ENCODE measurements around the gene TFAP2D.

Gene TFAP2D

DNA sequence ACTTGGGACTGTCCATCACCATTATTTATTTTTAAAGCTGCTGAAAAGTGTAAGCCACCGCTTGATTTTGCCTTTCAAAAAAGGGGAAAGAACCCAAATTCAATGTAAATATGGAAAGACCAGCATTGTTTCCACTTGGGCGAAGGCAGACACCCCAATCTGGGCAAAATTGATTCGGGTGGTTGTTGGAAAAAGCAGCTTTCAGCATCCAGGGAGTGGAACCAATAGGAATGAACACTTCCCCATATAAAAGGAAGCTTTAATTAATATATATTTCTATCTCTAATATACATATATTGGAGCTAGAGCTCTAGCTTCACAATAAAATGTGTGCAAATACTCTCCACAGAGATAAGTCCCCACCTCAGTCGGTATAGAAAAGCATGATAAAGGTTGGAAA, at the start of gene TFAP2D:
TSS of gene TFAP2D (plus strand) at position 301 of the 400 bp plus-strand sequence. CDS start 530 bp downstream, outside the sequence.
- DNase-seq, result no peak

DNA sequence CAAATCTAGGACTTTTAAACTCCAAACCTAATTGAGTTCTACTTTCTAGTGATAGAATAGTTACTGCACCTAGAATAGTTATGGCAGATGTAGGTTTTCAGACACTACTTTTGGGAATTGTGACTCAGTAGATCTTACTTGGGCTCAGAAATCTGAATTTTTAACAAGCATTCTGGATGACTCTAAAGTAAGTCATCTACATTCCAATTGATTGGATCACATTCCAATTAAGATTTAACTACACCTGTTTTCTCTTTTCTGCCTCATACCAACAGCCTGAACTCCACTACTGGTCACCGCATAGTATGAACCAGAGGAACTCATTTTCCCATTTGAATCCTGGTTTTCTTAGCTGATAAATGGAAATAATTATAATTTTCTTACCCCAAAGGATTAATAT, 49.5 kb upstream of the TFAP2D start:
- no peak for DNase-seq

DNA sequence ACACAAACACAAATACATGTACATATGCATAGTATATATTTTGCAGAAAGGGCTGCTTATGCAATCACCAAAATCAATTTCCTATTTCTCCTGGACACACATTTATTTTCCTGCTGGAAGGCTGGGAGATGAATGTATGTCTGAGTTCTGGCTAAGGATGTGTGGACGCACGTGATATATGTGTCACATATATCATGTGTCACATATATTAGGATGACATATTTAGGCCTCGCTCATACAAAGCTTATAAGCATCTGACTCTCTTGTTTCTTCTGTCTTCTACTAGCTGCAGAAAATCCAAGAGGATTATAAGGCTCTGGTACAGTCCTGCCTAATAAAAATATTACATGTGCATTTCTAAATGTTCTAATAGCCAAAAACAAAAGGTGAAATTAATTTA, 47.2 kb upstream of the TFAP2D start:
- no peak for DNase-seq

DNA sequence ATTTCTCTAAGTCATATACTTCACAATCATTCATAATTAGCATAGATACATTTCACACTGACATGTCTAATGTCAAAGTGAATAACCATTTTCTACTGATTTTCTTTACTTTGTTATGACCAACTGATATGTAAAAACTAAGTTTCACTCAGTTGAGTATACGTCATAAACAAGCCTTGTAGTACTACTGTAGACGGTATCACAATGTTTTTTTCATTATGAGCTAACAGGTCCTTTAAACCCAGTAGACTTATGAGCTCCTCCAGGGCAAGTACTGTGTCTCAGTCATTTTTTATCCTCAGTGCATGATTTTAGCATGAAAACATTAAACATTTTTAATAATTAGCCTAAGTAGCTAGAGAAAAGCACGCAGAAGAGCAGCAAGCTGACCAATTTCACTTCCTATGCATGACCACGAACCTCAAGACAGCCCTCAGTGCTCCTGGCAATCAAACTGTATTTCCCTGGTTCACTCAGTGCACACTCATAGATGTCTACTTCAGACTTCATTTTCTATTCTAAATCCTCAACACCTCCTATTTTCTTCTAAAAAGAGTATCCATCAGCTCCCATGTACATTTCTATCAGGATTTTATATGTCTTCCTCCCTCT, 32.0 kb upstream of the TFAP2D start:
- no peak for DNase-seq

DNA sequence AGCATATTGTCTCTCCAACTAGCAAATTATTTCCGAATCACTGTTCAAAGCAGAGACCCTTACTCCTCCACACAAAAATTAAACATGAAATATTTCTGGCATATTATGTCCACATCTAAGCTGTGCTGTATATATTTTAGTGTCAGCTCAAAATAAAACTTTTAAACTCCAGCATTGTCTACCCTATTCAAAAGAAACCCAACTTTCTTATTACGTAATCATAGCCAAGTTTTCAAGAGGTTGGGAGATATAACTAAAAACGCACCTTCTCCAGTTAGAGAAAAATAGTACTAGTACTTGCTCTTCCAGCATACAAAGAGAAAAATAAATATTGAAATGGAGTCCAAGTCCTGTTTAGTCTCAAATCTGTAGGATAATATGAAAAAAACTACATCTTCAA, 24.1 kb upstream of the TFAP2D start:
- DNase-seq, result no peak

DNA sequence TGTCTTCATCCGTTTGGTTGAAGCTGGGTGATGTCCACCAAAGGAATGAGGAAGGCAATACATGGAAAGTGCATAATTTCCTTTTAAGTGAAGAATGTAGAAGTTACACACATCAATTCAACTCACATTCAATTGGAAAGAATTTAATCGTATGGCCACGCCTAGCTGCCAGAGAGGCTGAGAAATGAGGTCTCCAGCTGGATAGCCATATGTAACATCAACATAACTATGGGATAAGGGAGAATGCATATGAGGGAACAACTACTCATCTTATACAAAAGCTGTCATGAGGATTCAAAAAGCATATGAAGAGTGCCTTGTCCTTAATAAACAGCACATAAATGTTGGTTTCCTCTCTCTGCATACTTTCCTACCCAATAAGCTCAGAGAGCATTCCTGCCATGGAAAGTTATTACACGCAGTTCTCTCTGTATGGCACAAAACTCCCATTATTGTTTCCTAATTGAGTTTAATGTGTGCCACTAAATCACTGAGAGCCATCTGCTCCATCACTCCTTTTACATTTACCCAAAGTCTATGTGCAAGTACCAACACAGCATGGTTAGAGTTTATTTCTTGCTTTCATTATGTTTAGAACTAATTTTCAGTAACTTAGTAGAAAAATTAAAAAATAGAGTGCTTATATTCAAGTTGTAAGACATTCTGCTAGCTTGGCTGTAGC, 21.4 kb upstream of the TFAP2D start:
- no peak for DNase-seq

DNA sequence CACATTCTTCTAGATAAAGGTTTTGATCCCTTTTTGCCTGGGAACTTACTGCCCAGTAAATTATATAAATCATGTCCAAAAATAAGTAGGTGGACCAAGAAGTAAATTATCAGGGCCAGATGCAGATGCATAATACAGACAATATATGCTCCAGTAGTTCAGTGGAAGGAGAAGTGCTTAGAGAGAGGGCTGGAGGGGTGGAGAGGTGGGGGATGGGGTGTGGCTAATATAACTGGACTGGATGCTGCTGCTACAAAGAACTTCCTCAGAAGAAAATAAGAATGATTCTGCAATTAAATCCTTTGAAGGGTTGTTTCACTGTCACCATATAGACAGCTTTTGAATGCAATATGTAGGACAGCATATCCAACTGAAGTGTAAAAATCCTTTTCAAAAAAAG, 14.8 kb upstream of the TFAP2D start:
- no peak for DNase-seq

DNA sequence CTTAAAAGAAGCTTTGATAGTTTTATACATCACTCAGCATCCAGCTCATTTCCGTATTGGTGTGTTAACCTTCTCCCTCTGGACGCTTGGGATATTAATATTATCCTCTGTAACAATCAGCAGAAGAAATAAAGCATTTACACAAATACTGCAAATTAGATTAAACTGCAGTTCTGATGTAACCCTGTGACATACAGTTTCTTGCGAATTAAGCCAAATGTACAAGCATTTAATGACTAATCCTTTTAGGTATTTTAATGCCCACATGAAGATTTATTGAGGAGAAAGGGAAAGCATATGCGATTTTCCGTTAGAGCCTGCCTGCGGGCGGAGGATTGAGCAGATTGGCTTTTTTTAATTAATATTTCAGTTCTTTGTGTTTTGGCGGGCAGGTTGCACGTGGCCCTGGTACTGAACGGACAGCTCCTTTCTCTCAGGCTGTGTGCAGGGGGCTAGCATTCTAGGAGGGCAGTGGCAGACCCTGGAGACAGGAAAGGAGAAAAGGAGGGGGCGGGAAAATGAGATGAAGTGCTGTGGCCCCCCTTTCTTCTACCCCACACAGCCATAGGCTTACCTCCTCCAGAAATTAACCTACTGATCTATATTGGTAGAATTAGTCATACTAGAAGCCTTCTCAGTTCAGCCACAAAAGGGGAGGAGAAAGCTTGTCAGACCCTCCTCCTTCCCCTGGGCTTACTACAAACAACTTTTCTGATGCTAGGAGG, 14.1 kb upstream of the TFAP2D start:
- no peak for DNase-seq

DNA sequence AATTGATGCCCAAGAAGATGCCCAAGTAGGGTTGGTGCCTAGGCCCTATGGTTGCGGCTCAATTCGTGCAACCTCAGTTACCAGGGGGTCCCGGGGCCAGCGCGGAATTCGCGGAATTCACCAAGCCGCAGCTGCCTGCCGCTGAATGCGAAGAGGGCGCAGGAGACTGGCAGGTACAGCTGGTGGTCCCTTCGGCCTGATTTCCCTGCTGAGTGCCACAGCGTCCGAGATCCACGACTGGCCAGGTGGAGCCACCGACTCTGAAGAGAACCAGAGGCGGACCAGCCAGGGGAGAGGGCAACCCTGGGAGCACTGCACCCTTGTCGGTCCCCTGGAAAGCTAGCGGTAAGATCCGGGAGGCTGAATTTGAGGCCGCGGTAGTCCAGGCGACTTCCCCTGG, 6.8 kb upstream of the TFAP2D start:
- DNase-seq, result no peak

DNA sequence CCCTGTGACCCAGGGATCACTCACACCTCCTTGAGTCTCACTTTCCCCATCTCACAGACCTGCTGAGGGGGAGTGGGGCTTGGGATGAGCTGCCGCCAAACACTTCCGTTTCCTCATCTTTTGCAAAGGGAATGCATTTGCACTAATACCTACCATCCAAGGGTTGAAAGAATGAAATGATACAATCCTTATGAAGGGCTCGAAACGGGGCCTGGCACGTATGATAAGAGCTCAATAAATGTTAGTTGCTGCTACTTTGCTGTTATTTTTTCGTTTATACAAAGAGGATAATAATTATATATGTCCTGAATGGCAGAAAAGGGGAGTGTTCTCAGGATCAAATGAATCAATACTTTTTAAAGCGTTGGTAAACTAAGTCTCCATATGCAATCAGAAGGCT, 6.1 kb upstream of the TFAP2D start:
- DNase-seq, result no peak

DNA sequence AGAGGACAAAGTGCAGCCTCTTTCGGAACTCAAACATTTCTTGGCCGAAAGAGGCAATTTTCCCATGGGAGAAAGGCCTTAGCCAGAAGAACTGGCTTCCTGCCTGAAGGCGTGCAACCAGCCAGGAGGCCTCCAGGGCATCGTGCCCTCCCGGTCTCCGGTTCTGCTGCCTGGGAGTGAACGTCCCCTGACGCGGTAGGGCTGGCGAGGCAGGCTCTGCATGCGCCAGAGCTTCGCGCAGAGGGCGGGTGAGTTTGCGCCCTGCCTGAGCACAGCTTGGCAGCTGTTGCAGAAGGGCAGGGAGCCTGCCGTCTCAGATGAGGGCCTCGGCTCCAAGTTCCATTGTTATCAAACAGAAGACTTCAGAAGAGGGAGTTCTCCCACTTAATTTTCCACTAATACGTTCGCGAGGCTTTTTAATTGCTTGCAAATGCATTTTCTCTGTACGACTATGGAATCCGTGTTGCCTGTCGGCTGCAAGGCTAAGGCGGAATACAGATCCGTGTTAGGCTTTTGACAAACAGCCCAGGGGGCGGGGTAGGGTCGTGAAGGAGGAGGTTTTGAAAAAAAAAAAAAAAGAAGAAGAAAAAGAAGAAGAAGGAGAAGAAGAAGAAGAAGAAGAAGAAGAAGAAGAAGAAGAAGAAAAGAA, 5.5 kb upstream of the TFAP2D start:
- DNase-seq, result no peak

DNA sequence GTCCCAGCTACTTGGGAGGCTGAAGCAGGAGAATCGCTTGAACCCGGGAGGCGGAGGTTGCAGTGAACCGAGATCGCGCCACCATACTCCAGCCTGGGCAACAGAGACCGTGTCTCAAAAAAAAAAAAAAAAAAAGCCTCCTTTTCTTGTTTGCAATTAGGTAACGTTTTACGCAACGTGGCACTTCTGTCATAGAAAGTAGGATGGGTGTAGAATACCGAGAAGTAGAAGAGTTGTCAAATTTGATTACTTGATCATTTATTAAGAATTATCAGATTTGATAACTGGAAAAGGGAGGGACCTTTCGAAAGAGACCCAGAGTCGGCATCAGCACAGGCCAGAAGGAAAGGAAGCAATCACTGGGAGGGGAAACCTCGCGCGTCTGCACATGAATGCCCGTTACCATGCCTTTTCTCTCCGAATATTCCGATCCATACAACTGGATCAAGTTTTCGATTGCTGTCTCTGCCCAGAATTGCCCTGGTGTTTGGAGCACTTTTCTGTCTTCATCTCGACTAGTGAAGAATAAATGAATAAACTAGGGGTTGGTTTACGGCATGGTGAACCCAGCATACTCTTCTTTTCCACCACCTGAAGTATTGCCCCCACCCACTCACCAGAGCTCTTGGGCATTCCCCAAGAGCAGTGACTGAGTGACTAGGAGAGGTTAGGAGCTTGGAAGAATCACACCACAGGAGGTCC, 4.5 kb upstream of the TFAP2D start:
- DNase-seq, result no peak

DNA sequence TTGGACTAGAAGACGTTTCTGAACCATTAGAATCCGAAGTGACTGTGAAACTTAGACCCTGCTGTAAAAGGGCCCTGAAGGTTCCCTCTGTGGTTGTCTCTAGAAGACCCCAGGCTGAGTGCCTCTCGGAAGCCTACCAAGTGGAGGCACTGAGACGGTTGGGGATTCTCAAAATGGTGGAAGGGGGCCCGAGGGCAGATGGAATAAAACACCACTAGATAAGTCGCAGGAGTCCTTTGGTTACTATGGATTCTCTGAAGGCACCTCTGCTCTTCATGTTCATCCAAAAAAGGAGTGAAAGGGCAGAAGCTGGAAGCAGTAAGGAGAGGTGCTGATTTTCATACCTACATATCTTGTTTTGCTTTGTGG, 4.0 kb upstream of the TFAP2D start:
- no peak for DNase-seq

DNA sequence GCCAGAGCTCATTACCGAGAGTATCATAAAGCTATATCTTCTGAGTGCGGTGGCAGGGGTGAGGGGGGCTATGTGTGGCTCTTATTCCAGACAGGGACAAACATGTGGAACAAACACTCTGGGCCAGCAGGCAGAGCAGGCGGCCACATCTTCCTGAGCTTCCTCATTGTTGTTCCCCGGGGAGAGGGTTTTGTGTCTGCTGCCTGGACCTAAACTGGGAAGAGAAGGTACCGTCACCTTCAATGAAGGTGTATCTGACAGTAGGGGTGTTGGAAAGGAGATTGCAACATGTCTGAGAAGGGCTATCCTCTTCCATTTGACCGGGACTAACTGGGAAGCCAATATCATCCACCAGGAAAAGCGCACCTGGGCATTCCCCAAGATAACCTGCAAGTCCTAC, 1.6 kb upstream of the TFAP2D start:
- no peak for DNase-seq

DNA sequence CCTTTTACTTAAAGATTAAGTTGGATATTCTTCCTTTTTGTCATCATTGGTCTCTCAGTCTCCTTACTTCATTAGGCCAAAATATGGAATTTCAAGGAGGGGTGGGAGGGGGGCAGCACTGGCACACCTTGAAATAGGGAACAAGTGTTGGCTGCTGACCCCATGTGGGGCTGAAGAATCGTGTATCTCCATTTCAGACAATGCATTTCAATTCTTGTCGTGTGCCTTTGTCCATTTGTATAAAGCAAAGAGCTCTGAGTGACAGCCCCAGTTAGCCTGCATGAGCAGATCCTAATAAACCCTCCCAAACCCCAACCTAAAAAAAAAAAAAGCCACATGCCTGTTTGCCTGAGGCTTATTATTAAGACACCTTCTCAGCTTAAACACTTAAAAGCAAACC, 1.0 kb upstream of the TFAP2D start:
- DNase-seq, result no peak

DNA sequence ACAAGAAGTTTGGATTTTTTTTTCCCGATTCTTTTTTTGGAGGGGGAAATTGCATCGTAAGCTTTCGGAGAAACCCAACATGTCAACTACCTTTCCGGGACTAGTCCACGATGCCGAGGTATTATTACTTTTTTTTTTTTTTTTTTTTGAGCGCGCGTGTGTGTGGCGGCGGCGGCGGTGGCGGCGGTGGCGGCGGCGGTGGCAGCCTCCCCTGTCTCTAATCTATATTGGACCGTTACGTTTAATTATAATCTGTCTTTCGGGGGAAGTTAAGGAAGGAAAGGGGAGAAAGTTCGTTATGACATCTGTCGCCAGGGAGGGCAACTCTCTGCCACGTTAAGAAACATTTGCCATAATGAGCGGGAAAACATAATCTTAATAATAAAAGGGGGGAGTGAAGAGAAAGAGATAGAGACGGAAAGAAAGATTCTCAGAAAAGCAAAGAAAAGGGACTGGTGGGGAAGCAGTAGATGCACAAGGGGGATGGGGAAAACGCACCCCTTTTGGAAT, 706 bp downstream of the TFAP2D start:
- no peak for DNase-seq

DNA sequence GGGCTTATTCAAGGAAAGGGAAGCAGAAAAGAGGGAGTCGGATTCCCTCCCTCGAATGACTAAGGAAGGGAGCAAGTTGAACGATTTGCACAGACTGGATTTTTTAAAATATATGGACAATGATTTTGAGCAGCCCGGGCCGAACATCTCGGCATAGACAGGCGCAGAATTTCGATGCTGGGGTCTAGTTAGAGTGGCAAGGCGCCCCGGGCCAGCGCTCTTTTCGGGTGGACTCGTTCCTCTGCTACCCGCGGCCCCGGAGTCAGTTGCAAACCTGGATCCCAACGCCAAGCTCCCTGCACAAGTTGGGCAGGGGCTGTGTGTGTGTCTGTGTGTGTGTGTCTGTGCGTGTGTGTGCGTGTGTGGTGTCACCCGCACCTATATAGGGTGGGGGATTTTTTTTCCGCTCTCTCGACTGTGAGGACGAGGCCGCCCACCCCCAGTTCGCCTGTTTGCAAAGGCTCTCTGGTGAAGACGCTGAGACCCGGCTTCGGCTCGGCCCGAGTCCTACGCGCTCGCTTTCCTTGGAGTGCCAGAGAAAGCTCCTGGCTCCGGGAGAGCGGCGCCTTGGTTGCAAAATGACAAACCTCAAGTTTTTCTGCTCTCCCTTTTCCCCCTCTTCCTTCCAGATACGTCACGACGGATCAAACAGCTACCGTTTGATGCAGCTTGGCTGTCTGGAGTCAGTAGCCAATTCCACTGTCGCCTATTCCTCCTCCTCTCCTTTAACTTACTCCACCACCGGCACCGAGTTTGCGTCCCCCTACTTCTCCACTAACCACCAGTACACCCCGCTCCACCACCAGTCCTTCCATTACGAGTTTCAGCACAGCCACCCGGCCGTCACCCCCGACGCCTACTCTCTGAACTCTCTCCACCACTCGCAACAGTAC, 1.4 kb downstream of the TFAP2D start:
- DNase-seq, result no peak

DNA sequence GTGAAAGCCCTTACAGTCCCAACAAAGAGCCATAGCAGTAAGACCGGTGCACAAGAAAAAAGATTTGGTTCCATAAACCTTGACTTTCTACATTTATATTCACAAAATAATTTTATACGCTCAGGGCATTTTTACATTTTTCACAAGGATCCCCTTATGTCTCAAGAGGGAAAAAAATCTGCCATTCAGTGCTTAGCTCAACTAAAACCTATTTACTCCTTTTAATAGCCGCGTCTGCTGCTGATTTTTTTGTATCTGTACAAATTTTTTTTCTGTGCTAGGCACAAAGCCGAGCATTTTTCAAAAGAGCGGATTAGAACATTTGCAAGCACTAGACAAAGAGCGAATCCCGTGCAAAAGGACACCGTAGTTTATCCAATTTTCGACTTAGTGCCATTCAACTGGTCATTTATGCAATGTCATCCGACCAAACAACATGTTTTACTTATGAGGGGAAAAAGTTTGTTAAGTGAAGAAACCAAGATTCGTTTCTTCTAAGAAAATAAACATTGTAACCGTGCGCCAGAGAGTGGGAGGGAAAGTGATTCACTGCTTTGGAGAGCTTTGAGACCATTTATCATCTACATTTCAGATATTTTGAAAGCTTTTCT, 3.7 kb downstream of the TFAP2D start:
- no peak for DNase-seq

DNA sequence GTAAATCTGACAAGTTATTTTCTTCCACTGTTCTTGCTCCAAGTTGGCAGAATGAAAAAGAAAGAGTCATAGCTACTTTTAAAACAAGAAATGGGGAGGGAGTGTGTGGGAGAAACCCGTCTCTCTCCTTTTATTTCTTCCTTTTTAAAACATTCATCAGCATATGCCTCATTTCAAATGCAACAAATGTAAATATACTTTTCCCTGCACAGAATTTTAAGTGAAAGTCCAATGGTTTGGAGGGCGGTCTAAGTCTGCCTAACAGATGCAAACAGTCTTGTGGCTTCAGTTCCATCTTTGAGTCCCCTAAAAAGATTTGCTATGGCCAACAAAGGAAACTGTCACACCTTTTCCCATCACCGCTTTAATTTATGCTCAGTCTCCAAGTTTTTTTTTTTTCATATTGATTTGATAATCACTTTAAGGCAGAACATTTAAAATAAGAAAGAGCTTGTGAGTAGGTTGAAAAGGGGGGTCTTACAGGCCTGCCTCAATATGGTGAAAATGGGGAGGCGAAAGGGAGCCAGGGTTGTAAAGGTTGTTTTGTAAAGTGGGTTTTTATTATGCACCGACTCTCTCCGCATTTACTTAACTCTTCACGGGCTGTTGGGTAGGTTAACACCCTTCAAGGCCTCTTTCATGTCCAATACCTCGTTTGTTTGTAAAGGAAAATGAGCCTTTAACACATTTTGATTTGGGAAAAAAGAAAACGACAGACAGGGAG, 4.6 kb downstream of the TFAP2D start:
- DNase-seq, result no peak

DNA sequence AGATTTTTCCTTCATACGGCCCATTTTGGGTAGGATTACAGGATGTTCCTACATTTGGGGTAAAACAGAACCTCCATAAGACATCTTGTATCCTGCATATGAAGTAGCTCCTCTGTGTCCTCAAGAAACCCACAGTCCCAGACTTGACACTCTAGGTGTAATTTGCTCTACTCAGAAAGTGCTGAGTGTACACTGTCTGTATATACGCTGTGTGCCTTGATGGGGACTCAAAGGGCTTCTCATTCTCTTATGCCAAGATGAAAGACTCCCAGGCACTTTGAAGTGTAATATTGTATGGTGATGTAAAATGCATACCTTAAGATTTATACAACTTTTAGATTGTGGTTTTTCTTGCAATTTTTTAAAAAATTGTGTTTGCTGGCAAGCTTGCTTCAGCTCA, 5.2 kb downstream of the TFAP2D start:
- no peak for DNase-seq

DNA sequence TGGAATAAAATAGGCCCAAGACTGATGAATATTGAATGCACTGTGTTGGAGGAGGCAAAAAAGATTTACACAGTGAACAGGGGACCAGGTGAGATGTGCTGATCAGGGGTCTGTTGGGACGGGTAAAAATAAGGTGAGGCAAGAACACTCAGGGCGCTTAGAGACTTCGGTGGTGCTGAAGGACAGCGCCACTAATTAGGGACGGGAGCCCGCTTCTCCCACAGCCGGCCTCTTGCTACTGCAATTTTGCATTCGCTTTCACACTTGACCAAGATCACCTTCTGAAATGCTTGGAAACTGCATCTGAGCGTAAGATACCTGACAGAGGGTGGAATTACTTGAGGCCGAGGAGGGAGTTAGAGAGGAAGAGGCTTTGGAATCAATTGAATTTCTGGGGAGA, 7.3 kb downstream of the TFAP2D start:
- DNase-seq, result no peak
